ENCODE data around the gene TTC21B.
"Not testable (repeated sequence)": the region's sequence is repeated elsewhere in the genome, so short reads cannot be mapped to it uniquely, and the experiment has no call there.

TTC21B gene

DNA sequence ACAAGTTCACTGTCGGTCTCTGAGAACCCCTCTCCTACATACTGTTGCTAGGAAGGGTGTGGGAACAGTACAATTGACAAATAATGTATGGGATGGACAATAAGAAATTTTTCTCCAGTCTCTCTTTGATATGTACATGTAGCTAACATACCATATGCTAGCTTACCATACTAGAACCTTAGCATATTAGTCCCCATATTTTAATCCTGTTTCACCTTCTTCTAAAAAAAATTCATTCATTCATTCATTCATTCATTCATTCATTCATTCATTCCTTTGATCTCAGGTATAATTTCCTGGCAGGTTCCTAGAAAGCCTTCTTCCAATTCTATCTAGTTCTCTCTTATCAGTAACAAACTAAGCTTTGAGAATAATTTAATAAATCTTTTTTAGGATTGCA is 62.2 kb downstream of the TTC21B start:
- DNase-seq: no peak
- in situ Hi-C loops (cut with MboI; ENCODE audit: low pct_unique_long_range_greater_than_20kb, low sequenced_read_pairs): no loop called here

DNA sequence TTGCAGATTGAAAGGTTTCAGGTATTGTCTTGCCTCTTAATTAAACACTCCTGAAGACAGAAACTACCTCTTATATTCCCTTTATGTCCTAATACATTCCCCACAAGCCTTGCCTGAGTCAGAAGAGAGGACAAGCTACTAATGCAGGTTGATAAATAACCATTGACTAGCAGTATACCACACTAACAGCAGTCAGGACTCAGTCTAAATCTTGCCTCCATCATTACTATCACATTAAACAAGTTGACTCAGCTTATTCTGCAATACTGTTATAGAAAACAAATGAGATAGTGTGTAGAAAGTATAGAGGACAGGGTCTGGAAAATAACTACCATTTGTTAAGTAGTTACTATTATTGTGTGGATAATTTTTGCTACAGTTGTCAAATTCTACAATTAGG is 63.8 kb downstream of the TTC21B start:
- in situ Hi-C loops (cut with MboI; ENCODE audit: low pct_unique_long_range_greater_than_20kb, low sequenced_read_pairs): no loop called here

GRCh38 chr2:165889158-165889557 is 64.4 kb downstream of the TTC21B start:
- DNase-seq: peak; percentile 25
- in situ Hi-C loops (cut with MboI; ENCODE audit: low pct_unique_long_range_greater_than_20kb, low sequenced_read_pairs): no loop called here

More for the DNA sequence above, 63.8 kb downstream of the TTC21B start:
- DNase-seq: no peak

GRCh38 chr2:165888171-165888570 is 65.4 kb downstream of the TTC21B start:
- in situ Hi-C loops (cut with MboI; ENCODE audit: low pct_unique_long_range_greater_than_20kb, low sequenced_read_pairs): no loop called here

DNA sequence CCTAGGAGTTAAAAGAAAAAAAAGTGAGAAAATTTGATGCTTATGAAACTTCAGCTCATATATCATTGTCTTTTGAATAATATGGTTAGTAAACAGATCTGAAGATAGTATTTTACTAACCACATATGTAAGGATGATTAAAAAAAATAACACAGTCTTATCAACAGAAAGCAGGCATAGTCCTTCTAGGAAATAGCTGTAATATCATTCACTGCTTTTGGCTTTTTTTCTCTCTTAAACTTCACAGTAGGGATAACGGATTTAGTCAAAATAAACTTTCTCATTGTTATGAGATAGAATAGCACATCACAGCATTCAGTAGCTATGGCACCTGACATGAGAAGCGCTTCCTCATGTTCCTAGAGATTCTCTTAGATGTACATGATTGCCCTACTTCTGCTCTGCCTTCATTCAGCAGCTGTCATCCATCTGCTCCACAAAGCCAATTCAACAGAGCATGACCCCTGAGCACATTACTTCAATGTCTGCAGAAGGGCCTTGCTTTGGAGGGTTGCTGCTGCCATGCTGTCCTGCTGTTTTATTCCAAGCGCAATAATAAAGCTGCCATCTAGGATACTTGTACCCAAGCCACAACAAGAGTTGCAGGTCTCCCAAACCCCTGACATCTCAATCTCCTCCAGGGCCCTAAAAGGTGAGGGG is 67.0 kb downstream of the TTC21B start:
- in situ Hi-C loops (cut with MboI; ENCODE audit: low pct_unique_long_range_greater_than_20kb, low sequenced_read_pairs): no loop called here
- DNase-seq: no peak

More at GRCh38 chr2:165888171-165888570, 65.4 kb downstream of the TTC21B start:
- DNase-seq: no peak

DNA sequence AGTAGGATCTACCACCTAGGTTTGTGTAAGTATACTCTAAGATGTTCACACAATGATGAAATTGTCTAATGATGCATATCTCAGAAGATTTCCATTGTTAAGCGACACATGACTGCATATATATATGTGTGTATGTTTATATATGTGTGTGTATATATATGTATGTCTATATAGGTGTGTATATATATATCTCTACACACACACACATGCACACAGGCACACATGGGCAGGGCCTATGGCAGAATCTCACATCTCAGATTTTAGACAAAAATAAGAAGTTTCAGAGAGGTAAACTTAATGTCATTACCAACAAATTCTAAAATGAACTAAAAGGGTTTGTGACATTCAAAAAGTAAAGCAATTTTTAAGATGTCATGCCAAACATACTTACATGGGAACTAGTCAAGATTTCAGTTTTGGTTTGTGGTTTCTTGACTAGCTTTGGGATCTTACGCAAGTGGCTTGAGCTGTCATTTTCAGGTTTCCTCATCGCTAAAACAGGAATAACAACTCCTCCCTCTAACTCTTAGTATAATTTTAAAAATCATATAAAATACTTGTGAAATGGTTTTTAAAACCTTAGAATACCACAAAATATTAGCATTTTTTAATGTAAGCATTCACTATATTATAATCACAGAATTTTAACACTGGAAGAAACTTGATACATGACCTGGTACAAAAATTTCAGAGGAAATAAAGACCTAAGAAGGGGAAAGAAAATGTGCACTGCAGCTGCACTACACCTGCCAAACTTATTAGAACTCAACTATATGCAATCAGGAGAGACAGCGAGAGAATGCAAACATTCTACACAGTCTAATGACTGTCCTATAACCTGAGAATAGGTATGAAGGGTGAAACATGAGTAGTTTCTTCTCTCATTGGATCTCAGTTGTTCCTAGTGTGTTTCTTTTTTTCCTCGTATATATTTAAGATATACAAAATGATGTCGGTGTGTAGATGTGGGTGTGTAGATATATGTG is 75.7 kb downstream of the TTC21B start:
- in situ Hi-C loops (cut with MboI; ENCODE audit: low pct_unique_long_range_greater_than_20kb, low sequenced_read_pairs): no loop called here
- peak; percentile 30 for DNase-seq

DNA sequence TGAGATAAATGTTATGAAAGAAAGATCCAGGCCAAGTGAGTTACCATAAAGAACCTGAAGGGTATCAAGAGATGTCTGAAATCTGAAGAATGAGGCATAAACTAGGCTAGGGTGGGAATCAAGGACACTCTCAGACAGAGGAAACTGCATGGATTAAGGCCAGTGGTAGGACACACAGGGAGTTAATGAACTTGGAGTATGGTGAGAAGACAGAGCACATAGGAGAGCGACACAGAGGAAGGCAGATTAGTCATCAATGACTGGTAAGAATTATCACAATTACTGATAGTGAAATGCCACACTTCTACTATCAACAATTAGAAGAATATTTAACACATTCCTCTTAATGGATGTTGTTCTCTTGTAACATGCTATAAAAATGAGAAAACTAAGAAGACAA is 76.9 kb downstream of the TTC21B start:
- DNase-seq: no peak
- in situ Hi-C loops (cut with MboI; ENCODE audit: low pct_unique_long_range_greater_than_20kb, low sequenced_read_pairs): no loop called here

DNA sequence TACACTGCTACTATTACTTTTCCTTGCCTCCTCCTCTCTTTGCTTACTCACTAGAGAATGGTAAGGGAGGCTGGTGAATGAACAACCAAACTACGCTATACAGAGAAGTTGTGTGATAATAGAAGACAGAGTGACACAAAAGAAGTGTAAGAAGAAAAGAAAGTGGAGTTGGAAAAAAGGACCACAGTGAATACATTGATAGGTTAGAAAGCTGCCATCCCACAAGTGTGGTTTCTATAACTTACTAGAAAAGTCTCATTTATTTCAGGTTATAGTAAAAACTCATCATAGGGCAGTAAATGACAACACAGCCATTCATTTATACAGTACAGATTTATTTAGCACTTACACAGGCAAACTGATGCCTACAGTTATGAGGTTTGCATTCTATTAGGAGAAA is 77.3 kb downstream of the TTC21B start:
- in situ Hi-C loops (cut with MboI; ENCODE audit: low pct_unique_long_range_greater_than_20kb, low sequenced_read_pairs): no loop called here
- DNase-seq: no peak

GRCh38 chr2:165874445-165875039 is 79.0 kb downstream of the TTC21B start:
- DNase-seq: peak; percentile 52
- in situ Hi-C loops (cut with MboI; ENCODE audit: low pct_unique_long_range_greater_than_20kb, low sequenced_read_pairs): no loop called here

DNA sequence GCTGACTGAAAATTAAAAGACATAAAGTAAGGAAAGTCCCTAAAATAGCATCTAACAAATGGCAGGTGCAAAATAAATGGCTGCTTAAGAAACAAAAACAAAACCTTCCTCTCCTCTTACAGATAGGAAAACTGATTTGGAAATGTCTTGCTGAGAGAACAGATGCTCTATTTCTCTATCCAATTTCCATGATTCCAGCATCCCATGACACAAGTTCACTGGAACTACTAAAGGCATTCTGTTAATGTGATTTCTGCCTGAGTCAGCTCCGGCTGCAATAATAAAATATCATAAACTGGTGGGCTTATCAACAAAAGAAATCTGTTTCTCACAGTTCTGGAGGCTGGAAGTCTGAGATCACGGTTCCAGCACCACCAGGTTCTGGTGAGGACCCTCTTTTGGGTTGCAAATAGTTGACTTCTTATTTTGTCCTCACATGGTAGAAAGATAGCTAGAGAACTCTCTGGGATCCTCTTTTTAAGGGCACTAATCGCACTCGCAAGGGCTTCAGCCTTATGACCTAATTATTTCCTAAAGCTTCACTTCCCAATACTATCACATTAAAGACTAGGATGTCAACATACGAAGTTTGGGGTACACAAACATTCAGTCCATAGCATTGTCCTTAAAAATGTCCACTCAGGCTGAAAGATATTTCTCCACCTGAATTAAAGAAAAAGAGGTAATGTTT is 81.3 kb downstream of the TTC21B start:
- no peak for DNase-seq
- in situ Hi-C loops (cut with MboI; ENCODE audit: low pct_unique_long_range_greater_than_20kb, low sequenced_read_pairs): no loop called here

DNA sequence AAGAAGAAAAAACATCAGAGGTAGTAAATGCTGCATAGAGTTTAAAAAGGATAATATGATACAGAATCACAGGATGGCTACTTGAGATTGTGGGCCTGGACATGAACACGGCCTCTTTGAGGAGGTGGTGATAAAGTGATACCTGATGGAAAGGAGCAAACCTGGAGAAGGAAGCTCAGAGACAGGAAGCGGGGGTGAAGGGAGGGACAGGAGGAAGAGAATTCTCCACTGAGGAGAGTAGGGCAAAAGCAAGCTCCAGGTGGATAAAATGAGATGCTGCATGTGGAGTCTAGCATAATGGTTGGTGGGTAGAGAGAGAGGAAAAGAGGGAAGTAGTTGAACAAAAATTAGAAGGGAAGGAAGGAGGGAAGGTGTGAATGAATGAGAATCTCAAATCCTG is 82.6 kb downstream of the TTC21B start:
- no peak for DNase-seq
- in situ Hi-C loops (cut with MboI; ENCODE audit: low pct_unique_long_range_greater_than_20kb, low sequenced_read_pairs): no loop called here

GRCh38 chr2:165870346-165870745 is 83.2 kb downstream of the TTC21B start:
- DNase-seq: no peak
- in situ Hi-C loops (cut with MboI; ENCODE audit: low pct_unique_long_range_greater_than_20kb, low sequenced_read_pairs): no loop called here

GRCh38 chr2:165868211-165868610 is 85.4 kb downstream of the TTC21B start:
- in situ Hi-C loops (cut with MboI; ENCODE audit: low pct_unique_long_range_greater_than_20kb, low sequenced_read_pairs): no loop called here
- no peak for DNase-seq

- DNase-seq: no peak
- in situ Hi-C loops (cut with MboI; ENCODE audit: low pct_unique_long_range_greater_than_20kb, low sequenced_read_pairs): no loop called here
These were observed 89.3 kb downstream of the TTC21B start for GRCh38 chr2:165864296-165864695.

DNA sequence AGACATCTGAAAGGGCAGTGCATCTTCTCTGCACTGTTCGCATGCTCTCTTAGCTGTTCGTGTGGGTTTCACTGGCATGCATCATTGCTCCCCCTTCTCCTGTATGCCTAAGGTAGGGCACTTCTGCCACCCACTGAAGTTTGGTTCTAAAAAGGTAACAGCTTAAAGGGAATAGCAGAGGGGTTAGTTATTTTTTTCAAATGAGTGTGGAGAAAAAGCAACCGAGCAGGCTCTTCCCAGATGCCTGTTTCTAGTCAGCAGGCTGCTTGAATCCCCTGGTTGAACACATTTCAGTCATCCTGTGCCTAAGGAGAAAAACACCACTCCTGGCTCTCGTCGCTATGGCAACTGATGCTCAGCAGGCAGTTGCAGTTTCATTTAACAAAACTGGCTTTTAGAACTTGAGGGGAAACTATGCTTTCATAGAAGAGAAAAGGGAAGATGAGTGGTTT is 89.7 kb downstream of the TTC21B start:
- in situ Hi-C loops (cut with MboI; ENCODE audit: low pct_unique_long_range_greater_than_20kb, low sequenced_read_pairs): no loop called here
- no peak for DNase-seq

- DNase-seq; in situ Hi-C loops (cut with MboI; ENCODE audit: low pct_unique_long_range_greater_than_20kb, low sequenced_read_pairs): not testable (repeated sequence)
These were observed 92.5 kb downstream of the TTC21B start for GRCh38 chr2:165861083-165861482.

DNA sequence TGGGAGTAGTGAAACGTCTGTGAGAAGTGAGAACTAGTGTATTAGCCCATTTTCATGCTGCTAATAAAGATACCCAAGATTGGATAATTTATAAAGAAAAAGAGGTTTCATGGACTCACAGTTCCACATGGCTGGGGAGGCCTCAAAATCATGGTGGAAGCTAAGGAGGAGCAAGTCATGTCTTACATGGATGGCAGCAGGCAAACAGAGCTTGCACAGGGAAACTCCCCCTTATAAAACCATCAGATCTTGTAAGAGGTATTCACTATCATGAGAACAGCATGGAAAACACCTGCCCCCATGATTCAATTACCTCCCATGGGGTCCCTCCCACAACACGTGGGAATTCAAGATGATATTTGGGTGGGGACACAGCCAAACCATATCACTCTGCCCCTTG is 93.9 kb downstream of the TTC21B start:
- in situ Hi-C loops (cut with MboI; ENCODE audit: low pct_unique_long_range_greater_than_20kb, low sequenced_read_pairs); DNase-seq: not testable (repeated sequence)

DNA sequence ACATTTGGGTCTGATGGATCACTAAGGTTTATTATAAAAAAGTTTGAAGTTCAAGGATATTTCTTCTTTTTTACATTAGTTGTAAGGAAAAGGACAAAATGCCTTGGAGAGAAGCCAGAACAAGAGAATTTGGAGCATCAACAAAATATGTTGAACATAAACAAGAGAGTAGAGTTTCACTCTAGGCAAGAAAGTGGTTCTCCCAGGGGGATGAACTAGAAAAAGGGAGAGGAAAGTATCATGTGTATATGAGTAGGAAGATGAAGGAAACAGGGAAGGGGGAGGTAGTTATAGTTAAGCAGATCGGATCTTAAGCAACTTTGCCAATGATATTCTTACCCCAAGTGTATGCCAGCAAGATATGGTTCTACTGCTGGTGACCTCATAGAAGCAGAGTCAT is 95.7 kb downstream of the TTC21B start:
- DNase-seq: no peak
- in situ Hi-C loops (cut with MboI; ENCODE audit: low pct_unique_long_range_greater_than_20kb, low sequenced_read_pairs): no loop called here

DNA sequence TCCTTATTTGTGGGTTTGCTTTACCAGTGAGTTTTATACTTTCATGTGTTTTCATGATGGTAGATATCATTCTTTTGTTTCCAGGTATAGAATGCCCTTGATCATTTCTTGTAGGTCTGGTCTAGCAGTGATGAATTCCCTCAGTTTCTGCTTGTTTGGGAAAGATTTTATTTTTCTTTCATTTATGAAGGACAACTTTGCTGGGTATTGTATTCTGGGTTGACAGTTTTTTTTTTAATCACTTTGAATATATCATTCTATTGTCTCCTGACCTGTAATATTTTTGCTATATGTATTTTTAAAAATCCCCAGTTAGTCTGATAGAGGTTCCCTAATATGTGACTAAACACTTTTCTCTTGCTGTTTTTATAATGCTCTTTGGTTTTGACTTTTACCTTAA is 101.2 kb downstream of the TTC21B start:
- no peak for DNase-seq
- in situ Hi-C loops (cut with MboI; ENCODE audit: low pct_unique_long_range_greater_than_20kb, low sequenced_read_pairs): no loop called here

Data from KBM-7 (cell line).